HG03521 (cell line): ENCODE results near the gene TMEM19.
A peak's percentile ranks its signal among the peaks of the same experiment; 100 is the strongest.

Source experiments
- ATAC-seq: cut with Tn5 transposase; IDR thresholded peaks from one replicate; pipeline ENCODE4 v1.9.1; 2021; ENCODE audit warnings: mild to moderate bottlenecking, moderate library complexity; ENCODE audit not compliant: unreplicated experiment

TMEM19 gene

DNA sequence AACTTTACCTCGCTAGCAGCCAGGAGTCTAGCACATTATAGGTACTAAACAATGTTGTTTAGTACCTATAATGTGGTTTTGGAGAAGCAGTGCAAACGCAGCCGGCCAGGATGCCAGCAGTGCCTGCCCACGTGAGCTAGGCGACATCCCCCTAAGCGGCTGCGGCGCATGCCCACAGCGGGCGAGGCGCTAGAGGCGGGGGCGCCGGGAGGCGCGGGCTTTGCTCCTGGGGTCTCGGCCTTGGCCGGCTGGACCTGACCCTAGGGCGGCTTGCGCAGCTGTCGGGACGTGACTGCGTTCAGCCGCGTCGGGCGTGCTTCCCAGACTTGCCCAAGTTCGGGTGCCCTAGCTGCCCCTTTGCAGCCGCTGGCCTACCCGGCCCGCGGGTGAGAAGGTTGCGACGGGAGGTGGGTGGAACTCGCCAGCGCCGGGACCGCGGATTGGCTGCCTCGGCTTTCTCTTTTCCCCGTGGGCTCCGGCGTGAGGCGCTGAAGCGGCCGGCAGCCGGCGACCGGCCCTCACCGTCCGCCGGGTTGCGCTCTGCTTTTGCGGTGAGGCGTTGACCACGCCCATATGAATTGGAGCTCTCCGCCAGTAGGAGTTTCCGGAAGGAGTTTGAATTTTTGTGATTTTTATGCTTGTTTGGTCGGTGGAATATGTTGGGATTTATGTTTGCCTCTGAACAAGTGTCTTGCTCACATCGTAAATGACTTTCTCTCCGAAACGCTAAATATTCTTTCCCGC, at the start of gene TMEM19:
TSS of gene TMEM19 (plus strand) at position 169 of the 744 bp plus-strand sequence. CDS start 599 bp downstream, outside the sequence.
- ATAC-seq, result peak; percentile 88

DNA sequence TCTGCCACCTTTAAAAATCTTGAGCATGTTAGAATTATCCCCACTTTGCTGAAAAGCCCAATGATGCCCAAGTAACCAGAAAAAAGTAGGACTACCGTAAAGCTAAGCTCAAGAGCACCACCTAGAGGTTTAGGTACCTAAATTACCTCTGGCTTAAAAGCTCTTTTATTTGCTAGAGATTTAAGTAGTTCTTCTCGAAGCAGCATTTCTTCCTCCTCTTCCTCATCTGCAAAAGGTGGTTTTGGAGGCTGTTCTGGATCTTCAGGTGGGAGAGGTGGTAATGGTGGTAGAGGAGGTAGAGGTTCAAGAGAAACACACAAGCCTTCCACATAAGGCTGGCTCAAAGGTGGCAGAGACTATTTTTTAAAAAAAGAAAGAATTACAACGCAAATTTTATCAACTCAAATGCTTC, 49.2 kb upstream of the TMEM19 start:
- no peak for ATAC-seq

DNA sequence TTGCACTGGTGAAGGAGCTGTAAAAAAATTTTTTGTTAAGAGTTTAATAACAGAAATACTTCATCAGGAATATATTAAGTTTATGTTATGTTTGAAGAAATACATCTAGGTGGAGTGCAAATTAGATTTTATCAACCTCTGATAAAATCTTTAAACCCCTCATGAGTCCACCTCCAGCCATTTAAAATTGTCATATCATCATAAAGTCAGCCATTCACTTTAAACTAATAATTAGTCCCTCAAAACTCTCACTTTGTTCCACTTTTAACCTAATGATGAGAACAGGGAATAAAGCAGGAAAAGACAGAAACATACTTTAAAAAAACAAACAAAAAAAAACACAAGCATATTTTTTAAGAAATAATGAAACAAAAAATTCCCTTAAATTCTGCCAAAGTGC, 47.4 kb upstream of the TMEM19 start:
- no peak for ATAC-seq

DNA sequence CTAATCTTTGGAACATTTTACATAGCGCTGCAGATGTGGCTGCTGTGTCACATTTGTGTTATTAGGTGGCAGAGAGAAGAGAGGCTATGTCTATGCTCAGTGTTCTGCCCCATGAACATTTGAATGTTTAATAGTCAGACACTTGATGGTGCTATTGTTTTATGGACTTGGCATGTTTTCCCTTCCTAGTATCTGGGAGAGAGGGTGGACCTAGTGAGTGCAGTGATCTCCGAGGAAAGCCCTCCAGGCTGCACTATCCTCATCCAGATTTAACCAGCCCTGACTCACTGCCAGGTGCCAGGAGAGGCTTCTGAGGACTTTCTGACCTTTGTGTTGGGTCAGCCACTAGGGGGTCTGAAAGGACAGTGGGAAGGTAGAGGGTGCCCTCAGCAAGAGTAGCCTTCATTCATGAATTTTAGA, 46.5 kb upstream of the TMEM19 start:
- ATAC-seq, result no peak

DNA sequence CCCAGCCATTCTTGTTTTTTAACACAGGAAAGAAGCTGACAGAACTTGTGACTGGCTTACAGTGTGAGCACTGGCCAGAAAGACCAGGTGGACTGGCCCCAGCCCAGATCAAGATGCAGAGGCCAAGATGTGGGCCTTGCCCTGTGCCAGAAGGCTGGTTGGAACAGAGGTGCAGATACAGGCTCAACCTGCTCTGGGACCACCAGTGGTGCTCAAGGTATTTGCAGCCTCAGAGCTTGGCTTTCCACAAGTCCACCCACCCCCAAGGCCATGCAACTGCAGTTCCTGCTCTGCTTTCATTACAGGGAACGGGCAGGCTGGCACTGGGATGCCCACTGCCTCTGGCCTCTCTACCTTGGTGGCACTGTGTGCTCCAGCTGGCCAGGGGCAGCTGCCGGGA, 45.6 kb upstream of the TMEM19 start:
- ATAC-seq, result no peak

DNA sequence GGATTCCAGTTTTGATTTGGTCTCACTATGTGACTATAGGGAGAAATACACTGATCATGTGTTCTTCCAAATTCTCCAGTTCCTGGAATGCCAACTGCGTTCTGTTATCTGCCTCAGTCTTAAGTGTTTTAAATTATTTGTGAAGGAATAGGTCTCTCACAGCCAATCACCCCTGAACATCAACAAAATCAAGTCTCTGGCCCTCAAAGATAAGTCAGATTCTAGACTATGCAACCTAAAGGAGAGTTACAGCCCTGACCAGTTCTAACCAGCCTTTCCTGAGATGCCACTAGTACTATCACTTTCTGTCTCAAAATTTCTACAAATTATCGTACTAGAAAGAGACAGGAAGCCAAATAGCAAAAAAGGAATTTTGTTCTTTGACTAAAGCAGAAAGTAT, 44.5 kb upstream of the TMEM19 start:
- ATAC-seq, result no peak

DNA sequence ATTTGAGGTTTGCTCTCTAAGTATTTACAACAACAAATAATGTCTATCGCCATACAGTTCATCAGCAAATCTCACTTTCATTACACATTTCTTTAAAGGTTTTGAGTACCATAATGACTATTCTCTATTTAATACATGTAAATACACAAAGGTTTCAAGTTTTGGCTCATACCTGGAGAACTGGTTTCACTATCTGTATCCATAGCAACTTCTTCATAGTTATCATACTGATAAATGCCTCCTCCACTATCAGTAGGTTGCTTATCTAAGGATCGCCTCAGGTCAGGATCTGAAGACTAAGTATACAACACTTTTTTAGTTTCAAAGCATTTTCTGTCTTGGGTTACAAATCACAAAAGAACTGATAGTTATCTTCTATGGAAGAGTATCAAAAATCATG, 43.6 kb upstream of the TMEM19 start:
- peak; percentile 61 for ATAC-seq

DNA sequence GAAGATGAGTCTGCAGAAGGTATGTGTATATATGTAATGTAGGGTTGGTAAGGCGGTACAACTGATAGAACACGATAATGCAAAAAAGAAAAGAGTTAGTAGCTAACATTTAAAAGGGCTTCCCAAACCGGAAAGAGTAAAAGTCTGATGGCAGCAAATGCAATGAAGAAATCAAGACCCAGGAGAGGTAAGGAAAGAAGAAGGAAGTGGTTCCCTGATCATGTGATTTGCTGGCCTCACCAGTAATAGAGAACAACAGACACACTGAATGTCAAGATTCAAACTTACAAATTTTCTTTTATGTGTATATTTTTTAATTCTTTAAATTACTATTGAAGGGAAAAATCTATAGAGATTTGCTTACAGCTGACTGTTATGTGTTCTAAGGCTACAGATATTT, 40.6 kb upstream of the TMEM19 start:
- no peak for ATAC-seq

DNA sequence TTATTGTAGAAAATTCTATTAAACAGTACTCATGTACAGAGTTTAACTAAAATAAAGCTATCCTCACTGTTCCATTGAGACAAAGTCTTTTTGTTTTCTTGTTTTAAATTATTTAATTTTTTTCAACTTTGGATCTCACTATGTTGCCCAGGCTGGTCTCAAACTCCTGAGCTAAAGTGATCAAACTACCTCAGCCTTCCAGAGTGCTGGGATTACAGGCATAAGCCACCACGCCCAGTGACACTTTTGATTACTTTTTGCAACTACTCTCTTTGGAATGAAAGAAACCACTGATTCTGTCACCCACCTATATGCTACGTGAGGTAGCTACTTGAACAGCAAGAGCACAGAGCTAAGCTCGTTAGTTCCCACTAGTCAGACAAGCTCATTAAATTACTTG, 39.4 kb upstream of the TMEM19 start:
- no peak for ATAC-seq

DNA sequence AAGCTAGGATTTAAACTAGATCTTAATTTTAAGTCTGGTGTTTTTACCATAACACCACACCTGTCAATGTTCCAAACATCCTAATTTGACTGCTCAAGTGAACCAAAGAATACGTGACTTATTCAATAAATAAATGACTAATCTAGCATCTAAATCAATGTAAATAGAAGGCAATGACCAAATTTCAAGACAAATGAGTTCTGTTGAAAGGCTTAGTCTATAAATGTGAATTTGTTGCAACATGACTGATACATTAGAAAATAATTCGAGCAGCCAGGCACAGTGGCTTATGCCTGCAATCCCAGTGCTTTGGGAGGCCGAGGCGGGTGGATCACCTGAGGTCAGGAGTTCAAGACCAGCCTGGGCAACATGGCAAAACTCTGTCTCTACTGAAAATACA, 37.3 kb upstream of the TMEM19 start:
- ATAC-seq, result no peak

DNA sequence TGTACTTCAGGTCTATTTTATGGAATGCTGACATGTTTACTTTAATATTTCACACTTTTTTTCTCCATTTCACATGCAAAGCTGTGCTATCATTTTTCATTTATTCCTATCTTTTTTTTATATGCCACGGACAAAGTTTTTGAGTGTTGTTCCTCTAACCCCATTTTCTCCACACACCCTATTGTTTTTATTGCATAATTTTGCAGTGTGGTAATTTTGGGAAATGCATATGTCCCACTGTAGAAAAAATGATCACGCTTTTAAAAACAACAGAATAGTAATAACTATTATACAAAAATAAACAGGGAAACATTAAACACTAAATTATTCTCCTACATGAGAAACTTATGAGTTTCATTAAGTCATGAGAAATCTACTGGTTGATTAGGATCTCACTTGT, 36.5 kb upstream of the TMEM19 start:
- no peak for ATAC-seq

DNA sequence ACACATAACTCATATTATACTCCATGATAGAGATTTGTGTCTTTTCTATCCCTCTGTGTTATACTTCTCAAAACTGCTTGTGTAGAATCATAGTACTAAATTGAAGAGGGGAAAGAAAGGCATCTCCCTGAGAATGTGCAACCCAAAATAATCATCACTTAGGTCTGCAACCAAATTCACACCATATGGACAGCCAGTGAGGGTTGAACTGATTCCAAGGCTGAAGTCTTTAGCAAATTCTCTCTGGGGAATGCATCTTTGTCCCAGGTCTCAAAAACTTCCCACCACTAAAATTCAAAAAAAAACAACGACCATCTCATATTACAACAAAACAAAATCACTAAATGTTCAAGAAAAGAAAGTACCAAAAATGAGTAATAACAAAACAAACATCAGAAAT, 33.2 kb upstream of the TMEM19 start:
- ATAC-seq, result no peak

DNA sequence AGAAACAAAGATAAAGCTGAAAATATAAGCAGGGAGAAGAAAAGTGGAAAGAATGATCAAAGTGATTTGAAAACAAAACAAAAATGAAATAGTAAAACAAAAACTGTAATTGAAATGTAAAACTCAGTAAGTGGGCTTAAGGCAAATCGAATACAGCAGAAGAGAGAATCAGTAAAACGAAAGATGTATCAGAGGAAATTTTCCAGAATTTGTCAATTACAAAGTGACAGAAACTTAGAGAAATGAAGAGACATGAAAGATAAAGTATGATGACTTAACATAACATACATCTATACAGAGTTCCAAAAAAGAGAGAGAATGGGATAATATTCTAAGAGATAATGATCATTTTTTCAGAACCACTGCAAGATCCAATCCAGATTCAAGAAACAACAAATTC, 32.7 kb upstream of the TMEM19 start:
- ATAC-seq, result no peak

DNA sequence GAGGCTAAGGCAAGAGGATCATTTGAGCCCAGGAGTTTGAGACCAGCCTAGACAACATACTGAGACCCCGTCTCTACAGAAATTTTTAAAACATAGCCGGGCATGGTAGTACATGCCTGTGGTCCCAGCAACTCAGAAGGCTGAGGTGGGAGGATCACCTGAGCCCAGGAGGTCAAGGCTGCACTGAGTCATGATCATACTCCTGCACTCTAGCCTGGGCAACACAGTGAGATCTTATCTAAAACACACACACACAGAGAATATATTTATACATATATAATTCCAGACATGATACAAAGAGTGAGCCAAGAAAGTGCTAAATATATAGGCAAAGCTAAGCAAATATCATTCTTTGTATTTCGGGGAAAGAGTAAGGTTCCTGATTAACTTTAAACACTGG, 31.7 kb upstream of the TMEM19 start:
- ATAC-seq, result no peak

DNA sequence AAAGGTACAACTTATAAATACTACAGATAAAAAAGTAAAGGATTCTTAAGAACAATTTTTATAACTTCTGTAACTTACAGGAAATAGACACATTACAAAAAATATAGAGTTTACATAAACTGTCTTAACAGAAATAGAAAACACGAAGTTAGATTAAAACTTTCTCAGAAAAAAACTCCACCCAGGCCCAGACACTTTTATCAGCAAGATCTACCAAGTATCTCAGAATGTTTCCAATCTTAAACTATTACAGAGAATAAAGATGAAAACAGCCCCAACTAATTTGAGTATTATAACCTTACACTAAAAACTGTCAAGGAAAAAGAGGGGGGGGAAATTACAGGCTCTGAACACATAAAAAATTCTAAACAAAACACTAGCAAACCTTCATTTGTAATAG, 30.4 kb upstream of the TMEM19 start:
- ATAC-seq, result no peak

DNA sequence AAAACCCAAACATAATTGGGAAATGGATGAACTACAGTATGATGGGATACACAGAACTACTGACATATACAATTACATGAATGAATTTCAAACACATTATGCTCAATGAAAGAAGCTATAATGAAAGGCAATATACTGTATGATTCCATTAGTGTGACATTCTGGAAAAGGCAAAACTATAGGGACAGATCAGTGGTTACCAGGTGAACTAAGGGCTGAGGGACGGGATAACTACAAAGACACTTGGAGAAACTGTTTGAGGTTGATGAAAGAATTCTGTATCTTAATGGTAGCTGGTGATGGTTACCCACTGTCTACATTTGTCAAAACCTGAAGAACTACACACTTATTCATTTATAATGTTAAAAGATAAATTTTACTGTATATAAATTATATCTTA, 30.0 kb upstream of the TMEM19 start:
- no peak for ATAC-seq

DNA sequence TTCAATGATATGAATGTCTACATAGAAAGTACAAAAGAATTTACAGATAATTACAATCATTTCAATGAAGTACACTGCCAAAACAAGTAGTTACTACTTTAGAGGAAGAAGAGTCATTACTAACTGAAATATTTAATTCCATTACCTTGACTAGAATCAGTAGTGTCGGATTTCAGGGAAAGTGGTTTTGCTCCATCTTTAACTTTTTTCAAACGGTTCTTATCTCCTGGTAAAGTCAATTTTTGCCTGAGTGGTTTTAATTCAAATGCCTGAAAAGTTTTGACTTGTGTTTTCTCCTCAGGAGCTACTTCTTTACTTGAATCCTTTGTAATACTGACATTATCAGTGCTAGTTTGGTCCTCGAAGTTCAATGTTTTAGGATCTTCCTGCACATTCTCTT, 29.1 kb upstream of the TMEM19 start:
- ATAC-seq, result no peak

DNA sequence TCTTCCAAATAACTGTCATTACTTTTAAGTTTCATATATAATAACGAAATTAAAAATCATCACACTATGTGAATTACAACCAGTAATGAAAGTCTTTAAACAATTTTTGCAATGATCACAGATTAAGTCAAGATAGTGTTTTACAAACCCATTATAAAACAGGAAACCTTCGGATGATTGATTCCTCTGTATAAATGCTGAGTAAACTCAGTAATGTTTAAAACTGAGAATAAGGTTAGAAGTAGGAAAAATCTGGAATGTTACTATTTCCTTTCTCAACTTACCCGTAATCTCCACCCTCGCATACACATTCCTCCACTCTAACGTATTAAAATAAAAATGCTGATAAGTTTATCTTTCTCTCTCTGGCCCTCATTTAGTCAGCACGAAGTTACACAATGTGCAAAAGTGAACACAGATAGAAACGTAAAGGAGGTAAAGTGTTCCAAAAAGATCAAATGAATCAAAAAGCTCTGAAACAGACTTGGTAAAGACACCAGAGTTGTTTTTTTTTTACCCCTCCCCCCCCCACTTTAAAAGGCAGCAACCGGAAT, 23.8 kb upstream of the TMEM19 start:
- no peak for ATAC-seq

DNA sequence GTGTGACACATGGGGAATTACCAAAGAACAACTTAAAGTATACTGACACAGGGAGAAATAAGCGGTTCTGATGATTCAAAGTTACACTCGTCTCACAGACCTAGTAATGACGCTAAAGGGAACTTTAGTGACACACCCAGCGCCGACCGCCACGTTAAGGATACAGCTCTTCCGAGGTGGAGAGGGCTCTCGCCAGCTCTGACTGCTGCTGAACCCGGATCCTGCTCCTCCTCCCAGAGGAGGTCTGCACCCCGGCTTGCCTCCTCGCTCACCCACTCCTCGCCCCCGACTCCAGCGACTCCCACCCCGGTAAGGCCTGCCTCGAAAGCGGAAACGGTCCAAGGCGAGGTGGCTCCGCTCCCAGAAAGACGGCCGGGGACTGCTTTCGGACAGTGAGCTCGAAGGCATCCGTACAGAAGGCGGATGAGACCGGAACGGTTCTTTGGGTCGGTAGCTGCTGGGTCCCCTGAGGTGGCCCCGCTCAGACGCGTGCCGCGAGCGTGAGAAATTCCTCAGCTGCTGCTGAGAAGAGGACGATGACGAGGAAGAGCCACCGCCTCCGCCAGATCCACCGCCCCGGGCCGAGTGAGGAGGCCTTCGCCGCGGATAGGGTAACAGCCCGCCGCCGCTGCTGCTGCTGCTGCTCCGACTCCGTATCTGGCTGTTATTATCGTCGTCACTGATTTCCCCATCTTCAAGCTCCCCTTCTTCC, 22.9 kb upstream of the TMEM19 start:
- ATAC-seq, result peak; percentile 20

DNA sequence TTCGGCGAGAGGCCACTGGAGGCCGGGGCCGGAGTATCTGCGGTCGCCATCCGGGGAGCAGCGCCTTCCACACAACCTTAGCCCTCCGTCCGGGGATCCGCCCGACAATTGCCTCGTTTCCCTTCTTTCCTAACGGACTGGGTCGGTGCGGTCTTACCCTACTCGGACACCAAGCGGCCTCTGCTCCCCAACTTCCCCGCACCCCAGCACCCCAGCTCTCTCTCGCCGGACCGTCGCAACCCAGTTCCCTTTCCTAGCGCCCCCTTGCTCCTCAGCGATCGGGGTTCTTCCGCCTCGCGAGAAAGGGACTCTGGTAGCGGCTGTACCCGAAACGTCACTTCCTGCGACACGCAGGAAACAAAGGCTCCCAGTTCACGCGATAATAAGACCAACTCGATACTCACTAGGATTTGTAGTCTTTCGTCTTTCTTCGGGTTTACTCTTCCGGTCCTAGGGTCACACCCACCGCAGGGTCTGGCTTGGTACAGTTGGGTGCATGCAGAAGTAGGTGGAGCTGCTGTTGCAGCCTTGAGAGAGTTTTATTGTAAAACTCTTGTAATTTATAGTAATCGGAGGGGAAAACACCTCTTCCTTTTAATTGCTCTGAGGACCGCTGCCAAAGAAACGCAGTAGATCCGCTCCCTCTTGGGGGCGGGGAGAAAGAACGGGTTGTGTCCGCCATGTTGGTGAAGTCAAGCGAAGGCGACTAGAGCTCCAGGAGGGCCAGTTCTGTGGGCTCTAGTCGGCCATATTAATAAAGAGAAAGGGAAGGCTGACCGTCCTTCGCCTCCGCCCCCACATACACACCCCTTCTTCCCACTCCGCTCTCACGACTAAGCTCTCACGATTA, 22.1 kb upstream of the TMEM19 start, which contains the start of the genes THAP2 and ZFC3H1:
TSS of gene THAP2 (plus strand) at position 741 of the 850 bp plus-strand sequence. CDS start 209 bp downstream, outside the sequence.
TSS of gene ZFC3H1 (minus strand) at position 288 of the 850 bp plus-strand sequence. CDS start at position 50, 238 bp downstream.
- peak; percentile 87 for ATAC-seq
